A673 (cell line): ENCODE results near the gene SIGLEC10.

ENCODE experiments used
- EZH2 ChIP-seq: fragments of 200-600 bp; sonication (generic); IDR thresholded peaks from 2 replicates; pipeline ENCODE4 v1.6.1; 2017; ENCODE audit warnings: borderline replicate concordance, low read depth, mild to moderate bottlenecking, mixed read lengths, antibody characterized with exemption, low read length; ENCODE audit not compliant: poor library complexity, severe bottlenecking
- TF ChIP-seq, protein P1 (sequence below): fragments of 300-800, 200-600 bp; sonication (generic); conservative IDR thresholded peaks from 2 replicates; pipeline ENCODE4 v1.5.1; 2017; ENCODE audit warnings: low read depth, mild to moderate bottlenecking, antibody characterized with exemption, low read length, moderate library complexity, mixed read lengths

DNA sequence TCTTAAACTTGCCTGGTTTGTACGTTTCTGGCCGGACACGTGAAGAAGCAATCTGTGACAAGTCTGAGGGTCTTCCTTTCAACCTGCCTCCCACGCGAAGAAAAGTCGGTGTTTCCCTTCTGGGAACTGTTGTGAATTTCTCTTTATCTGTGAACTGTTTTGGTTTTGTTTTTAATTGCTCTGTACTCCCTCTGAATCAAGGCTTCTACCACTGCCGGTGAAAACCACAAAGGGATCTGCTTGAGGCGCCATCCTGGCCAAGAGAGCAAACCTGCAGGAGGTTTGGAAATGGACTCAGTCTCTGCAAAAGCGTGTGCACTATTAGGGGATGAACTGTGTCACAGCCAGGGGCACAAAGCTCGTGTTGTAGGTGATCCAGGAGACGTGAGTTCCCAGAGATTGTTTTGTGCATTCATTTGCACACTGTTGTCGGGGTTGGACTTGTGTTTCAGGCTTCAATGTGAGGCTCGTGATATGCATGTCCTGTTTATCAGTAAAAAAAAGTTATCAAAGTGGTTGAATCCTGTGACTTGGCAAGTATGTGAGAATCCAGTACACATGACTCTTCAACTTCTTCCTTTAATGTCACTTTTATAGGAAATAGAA lies 31.1 kb upstream of the SIGLEC10 start:
- TF ChIP-seq, protein P1, sequence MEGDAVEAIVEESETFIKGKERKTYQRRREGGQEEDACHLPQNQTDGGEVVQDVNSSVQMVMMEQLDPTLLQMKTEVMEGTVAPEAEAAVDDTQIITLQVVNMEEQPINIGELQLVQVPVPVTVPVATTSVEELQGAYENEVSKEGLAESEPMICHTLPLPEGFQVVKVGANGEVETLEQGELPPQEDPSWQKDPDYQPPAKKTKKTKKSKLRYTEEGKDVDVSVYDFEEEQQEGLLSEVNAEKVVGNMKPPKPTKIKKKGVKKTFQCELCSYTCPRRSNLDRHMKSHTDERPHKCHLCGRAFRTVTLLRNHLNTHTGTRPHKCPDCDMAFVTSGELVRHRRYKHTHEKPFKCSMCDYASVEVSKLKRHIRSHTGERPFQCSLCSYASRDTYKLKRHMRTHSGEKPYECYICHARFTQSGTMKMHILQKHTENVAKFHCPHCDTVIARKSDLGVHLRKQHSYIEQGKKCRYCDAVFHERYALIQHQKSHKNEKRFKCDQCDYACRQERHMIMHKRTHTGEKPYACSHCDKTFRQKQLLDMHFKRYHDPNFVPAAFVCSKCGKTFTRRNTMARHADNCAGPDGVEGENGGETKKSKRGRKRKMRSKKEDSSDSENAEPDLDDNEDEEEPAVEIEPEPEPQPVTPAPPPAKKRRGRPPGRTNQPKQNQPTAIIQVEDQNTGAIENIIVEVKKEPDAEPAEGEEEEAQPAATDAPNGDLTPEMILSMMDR = no peak
- no peak for TF ChIP-seq EZH2
